Stimulated activated CD4-positive, alpha-beta T cell treated with anti-CD3 and anti-CD28 coated beads, Interleukin-2, amount 100 ng/mL, for 4 hours (primary cell): ENCODE data around the gene GBP3.
"Not testable (repeated sequence)": the region's sequence is repeated elsewhere in the genome, so short reads cannot be mapped to it uniquely, and the experiment has no call there.

Experiments
- DNase-seq: peaks from one replicate; pipeline ENCODE4 v3.0.0-alpha.2; 2020; ENCODE audit warnings: low read depth

The GBP3 gene, protein sequence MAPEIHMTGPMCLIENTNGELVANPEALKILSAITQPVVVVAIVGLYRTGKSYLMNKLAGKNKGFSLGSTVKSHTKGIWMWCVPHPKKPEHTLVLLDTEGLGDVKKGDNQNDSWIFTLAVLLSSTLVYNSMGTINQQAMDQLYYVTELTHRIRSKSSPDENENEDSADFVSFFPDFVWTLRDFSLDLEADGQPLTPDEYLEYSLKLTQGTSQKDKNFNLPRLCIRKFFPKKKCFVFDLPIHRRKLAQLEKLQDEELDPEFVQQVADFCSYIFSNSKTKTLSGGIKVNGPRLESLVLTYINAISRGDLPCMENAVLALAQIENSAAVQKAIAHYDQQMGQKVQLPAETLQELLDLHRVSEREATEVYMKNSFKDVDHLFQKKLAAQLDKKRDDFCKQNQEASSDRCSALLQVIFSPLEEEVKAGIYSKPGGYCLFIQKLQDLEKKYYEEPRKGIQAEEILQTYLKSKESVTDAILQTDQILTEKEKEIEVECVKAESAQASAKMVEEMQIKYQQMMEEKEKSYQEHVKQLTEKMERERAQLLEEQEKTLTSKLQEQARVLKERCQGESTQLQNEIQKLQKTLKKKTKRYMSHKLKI

DNA sequence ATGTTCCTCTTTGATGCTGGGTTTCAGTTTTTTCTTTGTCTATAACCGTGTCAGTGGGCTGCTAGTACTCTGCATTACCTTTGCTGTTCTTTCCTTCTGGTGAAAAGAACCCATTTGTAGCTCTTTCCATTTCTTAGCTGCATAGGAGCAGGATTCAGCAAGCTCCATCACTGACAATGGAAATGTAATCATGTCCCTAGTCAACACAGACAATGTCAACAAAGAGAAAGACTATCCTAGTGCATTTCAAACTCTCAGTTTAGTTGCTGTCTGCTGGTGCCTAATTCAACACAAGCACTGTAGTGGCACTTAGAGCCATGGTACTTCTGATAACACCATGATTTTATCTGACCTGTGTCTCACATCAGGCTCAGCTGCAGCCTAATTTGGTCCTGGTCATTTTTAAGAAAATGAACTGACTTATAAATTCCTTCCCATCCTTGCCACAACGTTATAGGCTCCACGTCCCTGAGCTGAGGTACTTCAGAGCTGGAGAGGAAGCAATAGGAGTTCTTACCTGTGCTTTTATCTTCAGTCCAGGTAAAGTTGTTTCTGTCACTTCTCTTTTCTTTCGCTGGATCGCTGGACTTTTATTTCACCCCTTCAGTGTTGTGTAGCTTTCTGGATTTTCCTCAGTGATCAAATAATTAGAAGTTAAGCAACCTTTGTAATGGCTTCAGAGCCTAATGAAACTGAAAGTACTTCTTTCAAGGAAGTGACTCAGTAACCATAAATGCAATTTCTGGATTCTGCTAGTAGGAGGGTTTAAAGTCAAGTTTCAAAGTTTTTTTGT is at the start of gene GBP3:
Gene GBP3, minus strand, starts transcription at position 700 of the 793 bp plus-strand sequence. CDS start 2,145 bp downstream, outside the sequence.
- DNase-seq, result no peak

DNA sequence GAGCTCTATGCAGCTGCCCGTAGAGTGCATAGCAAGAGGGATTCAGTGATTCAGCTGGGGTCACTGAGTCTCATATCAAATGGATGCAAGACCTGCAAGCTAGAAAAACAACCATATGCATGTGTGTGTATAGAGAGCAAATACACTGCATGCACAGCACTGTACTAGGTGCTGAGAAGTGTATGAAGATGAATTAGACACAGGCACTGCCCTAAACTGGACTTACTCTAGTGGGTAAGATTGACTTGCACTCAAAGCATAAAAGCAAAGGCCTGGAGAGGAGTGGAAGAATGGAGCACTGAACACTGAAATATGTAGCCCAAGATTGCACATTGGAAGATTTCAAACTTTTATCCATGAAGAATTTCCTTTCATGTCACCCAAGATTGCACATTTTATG is 47.8 kb upstream of the GBP3 start:
- DNase-seq, result no peak

DNA sequence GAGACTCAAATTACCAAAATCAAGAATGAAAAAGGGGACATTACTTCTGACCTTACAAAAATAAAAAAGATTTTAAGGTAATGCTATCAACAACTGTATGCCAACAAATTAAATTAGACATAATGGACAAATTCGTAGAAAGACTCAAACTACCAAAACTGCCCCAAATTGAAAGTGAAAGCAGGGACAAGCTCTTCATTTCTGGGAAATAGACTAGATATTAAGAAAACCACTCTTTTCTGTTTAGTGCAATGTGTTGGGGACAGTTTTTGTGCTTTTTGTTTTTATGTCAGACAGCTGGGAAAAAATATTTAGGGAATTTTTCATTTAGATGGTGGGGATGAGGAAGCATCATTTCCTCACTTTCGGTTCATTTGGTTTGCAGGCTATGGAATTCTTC is 47.3 kb upstream of the GBP3 start:
- DNase-seq, result no peak

DNA sequence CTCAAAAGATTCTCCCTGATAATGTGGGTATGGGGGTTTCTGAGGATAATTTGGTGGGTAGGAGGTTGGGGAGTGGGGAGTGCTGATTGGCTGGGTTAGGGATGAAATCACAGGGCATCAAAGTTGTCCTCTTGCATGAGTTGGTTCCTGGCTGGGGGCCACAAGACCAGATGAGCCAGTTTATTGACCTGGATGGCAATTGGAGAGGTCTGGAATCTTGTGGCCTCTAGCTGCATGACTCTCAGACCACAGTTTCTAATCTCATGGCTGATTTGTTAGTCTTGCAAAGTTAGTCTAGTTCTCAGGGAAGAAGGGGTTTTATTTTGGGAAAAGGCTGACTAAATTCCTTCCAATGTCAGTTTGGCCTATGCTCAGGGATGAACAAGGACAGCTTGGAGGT is 45.6 kb upstream of the GBP3 start:
- no peak for DNase-seq

DNA sequence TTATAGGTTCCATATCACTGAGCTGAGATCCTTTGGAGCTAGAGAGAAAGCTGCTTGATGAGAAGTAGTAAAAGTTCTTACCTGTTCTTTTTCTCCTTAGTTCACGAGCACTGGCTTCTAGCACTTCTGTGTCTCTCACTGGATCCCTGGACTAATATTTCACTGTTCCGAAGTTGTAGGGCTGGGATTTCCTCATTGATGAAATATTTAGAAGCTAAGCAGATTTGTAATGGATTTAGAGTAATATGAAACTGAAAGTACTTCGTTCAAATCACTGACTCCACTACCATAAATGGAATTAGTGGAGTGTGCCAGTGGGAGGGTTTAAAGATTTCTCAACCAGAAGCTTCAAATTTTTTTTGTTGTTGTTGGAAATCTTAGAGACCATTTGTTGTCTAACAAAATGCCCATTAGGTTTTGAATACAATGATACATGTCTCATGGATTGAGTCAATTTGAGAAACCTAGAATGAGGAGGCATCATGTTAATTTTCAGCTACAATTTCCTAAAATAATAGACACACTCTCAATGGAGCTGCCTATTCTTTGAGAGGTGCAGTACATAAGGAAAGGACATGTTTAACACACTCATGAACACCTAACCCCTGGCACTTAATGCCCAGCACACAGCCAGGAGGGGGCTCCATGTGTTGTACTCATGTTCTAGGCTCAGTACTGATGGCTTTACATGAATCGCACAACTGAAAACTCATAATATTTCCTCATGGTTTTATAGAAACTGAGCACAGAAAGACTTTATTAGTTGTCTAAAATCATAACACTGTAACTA is 42.6 kb upstream of the GBP3 start, which contains the start of gene GBP1:
Gene GBP1, minus strand, starts transcription at position 130 of the 790 bp plus-strand sequence. CDS start 1,974 bp downstream, outside the sequence.
- peak; percentile 31 for DNase-seq

DNA sequence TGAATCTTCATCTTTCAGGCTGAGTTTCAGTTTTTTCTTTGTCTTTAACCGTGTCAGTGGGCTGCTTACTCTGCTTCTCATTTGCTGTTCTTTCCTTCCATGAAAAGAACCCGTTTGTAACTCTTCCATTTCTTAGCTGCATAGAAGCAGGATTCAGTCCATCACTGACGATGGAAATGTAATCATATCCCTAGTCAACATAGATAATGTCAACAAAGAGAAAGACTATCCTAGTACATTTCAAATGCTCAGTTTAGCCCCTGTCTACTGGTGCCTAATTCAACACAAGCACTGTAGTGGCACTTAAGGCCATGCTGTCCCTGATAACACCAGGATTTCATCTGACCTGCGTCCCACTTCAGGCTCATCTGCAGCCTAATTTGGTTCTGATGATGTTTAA is 42.0 kb upstream of the GBP3 start:
- DNase-seq, result no peak

DNA sequence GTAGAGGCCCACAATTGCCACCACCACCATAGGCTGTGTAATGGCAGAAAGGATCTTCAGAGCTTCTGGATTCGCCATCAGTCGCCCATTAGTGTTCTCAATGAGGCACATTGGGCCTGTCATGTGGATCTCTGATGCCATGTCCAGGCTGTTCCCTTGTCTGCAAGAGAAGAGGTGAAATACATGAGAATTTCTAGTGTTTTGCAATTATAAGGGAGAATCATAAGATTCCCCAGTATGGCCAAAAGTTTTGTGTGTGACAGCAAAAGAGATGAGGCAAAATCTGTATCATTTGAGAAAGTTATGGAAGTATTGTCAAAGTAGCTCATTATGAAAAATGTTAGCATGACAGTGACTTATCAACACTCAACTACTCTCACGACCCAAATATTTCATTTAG is 40.4 kb upstream of the GBP3 start:
- no peak for DNase-seq

DNA sequence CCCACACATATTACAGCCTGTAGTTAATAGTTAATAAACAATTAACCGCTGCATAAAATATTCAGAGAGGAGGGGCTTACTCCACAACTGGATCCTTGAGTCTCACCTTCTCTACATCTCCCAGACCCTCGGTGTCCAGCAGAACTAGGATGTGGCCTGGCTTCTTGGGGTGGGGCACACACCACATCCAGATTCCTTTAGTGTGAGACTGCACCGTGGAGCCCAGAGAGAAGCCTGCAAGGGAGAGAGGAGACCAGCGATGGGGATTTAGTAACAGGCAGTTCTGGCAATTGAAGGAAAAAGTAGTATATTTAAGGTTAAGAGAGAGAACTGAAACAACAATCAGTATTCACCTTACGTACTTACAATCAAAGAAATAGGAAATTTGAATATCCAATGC is 37.4 kb upstream of the GBP3 start:
- no peak for DNase-seq

DNA sequence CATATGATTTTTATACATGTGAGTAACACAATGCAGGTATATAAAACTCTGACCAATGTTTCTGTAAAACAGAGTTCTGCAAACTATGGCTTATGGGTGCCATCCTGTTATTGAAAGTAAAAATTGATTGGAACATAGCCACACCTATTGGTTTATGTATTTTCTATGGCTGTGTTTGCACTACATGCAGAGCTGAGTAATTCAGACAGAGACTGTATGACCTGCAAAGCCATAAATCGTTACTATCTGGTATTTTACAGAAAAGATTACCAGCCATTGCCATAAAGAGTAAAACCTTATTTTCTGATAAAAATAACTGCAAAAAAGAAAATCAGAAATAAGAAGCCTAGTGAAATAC is 29.3 kb upstream of the GBP3 start:
- DNase-seq, result no peak

DNA sequence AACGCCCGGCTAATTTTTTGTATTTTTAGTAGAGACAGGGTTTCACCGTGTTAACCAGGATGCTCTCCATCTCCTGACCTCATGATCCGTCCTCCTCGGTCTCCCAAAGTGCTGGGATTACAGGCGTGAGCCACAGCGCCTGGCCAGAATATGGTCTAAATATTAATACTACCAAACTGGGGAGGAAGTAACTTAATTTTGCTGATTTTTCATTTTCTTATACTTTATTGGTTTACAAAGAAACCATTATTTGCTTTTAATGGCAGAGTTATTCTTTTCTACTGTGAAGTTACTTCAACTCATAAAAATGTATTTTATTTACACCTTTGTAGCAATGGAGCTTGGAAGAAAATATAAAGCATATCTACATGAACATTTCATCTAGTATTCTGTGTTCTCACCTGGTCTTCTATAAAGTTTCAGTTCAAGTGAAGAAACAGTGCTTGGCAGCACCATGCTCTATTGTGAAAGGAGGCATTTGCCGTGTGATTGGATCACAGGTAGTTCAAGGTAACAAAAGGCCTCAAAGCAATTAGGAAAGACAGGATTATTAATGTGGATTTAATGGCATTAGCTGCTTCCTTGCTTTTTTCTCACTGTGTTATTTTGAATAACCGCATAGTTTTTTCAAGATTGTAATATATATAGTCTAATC is 28.8 kb upstream of the GBP3 start:
- no peak for DNase-seq

DNA sequence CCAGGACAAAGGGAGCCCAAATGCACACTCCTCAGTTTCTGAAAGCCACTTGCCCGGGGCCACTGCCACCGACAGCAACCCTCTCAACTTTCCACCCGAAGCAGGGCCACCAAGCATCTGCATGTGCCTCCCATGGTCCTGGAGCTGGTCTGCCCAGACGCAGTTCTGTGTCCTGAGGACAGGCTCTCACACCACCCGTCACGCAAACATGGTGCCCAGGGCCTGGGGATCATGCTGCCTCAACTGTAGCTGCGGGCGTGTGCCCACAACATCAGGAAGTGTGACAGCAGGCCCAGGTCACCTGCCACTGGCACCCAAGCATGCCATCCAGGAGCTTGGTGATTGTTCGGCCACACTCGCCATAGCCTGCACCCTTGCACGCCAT is 28.0 kb upstream of the GBP3 start:
- no peak for DNase-seq

DNA sequence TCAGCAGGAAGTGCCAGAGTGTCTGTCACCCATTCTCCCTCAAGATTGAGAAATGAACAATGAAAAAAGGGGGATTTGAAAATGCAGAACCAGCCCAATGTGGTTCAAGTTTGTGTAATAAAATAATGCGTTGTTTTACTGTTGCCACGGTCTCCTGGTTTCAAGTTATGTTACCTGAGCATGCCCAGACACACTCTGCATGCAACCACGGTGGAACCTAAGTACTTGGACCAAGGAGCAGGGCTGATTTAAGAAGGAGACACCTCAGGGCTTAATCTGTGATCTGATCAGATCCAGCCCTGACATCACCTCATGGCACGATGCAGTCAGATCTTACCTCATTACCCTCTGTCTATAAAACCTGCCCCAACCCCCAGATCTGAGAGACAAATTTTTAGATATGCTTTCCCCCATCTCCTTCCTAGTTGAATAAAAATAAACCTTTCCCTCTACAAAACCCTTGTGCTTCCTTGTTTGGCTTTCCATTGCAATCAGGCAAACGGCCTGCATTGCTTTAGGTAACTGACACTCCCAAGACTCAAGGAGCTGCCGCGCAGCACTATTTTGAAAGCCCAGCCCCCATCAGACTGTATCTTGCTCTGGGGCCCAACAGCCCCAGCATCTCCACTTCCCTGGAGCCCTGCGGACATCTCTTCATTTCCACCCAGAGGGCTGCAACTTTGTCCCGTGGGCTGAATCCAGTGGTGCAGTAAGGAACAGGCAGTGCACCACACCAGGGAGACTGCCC is 27.4 kb upstream of the GBP3 start:
- DNase-seq, result not testable (repeated sequence)

DNA sequence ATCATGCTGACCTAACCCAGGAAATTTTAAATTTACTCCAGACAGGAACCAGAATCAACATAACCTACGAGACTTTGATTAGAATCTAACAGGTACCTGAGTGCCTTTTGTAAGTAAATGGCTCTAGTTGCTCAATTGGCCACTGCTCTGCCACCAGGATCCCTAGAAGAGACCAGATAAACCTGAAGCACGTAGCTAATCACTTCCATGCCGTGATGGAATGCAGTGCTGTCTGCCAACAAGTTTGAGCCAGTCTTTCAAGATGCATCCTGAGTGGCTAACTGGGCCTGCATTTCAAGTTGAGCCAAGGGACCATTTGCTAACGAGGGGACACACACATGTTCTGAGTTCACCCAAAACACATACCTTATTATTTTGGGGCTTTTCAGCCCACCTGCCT is 26.5 kb upstream of the GBP3 start:
- DNase-seq, result not testable (repeated sequence)

DNA sequence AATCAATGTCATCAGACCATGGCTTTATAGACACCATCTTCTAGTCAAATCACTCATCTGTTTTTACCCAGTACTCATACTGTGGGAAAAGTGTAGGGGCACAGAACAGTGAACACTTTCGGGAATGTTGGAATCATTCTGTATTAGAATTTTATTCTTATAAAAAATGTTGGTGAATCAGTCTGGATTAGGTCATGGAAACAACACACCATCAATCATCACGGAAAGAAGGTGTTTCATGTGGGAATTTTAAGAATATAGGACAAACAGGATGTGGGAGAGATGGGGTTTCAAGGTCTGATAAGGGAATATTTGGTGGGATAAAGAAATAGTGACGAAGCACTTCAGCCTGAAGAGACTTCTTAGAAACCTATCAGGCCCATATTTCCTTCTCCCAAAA is 25.1 kb upstream of the GBP3 start:
- no peak for DNase-seq

DNA sequence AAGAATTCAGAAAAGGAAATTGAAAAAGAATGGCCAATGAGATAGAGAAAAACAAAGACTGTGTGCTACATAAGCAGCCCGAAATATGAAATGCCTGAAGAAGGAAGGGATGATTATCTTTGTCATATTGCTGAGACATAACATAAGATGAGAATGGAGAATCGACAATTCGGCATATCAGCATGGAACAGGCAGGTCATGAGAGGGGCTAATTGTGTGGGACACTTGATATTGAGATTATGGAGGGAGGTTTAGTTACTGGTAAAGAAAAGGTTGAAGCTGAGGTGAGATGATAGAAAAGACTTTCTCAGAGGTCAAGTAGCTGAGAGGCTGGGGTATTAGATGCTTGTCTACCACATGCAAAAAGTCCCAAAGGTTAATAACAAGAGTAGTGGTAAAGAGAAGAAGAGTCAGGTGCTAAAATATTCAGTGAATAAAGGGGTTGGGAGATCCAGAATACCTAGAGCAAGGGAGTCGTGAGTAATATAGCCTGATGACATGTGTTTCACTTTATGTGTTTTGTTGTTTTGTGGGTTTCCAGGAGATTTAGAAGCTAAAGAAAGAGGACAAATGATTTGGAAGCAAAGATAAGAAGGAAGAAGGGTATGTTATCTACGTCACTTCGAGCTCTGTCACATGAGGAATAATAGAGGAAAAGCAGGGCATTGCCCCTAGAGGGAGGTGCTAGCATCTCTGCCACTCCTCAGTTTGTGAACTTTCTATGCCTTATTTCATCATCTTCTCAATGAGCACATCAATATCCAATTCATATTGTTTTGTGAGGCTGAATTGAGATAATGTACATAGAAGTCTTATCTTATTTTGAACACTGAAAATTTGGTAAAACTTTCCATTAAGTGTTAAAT is 23.9 kb upstream of the GBP3 start:
- DNase-seq, result not testable (repeated sequence)

DNA sequence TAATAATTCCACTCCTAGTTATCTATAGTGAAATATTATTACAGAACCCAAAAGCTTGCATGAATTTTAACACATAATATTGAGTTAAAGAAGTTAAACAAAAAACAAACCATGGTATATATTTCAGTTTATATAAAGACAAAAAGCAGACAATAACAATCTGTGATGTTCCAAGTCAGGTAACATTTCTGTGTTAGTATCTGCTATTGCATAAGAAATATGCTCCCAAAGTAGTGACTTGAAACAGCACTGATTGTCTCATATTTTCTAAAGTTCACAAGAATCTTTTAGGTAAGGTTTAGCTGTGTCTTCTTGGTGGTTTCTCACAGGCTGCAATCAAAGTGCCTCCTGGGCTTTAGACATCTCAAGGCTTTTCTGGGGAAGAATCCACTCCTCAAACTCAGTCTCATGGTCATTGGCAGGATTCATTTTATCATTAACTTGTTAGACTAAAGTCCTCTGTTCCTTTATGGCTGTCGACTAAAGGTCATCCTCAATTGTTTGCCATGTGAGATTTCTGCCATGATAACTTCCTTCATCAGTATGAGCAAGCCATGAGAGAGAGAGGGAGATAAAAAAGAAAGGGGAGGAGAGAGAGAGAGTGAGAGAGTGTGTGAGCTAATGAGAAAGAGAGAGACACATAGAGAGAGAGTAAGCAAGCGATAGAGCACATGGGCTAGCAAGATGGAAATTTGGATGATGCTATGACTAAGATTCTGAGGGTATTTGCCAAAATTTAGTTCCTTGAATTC is 22.5 kb upstream of the GBP3 start:
- no peak for DNase-seq

DNA sequence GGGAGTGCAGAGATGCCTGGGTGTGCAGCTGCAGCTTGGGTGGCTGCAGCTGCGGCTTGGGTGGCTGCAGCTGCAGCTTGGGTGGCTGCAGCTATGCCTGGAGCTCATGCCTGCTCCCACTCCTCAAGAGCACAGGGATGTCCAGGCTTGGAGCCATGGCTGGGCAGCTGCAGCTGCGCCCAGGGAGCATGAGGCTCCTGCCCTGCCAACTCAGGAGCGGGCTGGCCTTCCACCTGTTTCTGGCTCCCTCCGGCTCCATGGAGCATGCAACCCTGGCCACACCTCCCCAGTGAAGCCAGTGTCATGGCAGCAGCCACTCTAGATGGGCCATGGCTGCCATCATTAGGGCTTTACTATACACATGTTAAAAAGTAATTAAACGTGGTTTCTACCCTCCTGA is 21.3 kb upstream of the GBP3 start:
- DNase-seq, result no peak

DNA sequence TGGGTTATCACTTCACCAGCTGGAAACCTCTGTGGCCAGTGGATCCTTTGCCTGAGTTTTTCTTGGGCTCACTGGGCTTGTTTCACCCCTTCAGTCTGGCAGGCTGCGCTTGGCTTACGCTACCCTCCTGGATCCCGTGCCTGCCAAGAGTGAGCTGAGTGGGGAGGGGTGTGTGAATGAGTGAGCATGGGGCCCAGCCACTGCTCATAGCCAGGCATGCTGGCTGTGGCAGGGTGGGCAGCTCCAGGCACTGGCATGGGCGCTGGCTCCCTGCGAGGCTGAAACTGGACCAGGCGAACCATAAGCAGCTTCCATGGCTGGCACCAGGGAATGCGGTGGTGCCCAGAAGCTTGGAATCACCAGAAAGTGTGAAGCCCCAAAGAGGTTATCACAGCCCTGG is 19.8 kb upstream of the GBP3 start:
- DNase-seq, result no peak

DNA sequence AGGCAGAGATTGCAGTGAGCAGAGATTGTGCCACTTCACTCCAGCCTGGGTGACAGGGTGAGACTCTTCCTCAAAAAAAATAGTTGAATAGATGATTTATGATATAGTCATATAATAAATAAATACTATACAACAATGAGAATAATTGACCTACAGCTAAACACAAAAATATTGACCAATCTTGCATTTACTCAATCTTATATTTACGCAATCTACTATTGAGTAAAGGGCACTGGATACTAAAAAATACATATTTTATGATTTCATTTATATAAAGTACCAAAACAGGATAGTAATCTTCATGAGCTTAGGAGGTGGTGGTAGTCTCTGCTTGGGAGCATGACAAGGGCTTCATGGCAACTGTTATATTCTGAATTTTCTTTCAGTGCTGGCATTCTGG is 19.1 kb upstream of the GBP3 start:
- DNase-seq, result no peak
